Neural crest cell (in vitro differentiated cells): Measurements from ENCODE around the gene SLC39A6. TPM values are rescaled to one million over a fixed set of nuclear protein-coding genes. Genes with fewer than 3 reads are reported as not detected.
"Not testable (repeated sequence)": the region's sequence is repeated elsewhere in the genome, so short reads cannot be mapped to it uniquely, and the experiment has no call there.

ENCODE experiments used
- DNase-seq: peaks from one replicate; pipeline ENCODE4 v3.0.0; 2021; ENCODE audit warnings: low read depth, mixed read lengths, low spot score
- H3K27ac Mint-ChIP-seq: one replicate; pipeline ENCODE4 v1.8.0; 2021; ENCODE audit warnings: mild to moderate bottlenecking, mixed read lengths; ENCODE audit not compliant: unreplicated experiment
- H3K27me3 Mint-ChIP-seq: 2 replicates; pipeline ENCODE4 v1.8.0; 2021; ENCODE audit warnings: low read depth, mild to moderate bottlenecking, mixed read lengths
- H3K36me3 Mint-ChIP-seq: 2 replicates; pipeline ENCODE4 v1.8.0; 2021; ENCODE audit warnings: low read depth, mild to moderate bottlenecking, mixed read lengths
- H3K4me1 Mint-ChIP-seq: 2 replicates; pipeline ENCODE4 v1.8.0; 2021; ENCODE audit warnings: mixed read lengths
- H3K4me3 Mint-ChIP-seq: one replicate; pipeline ENCODE4 v1.8.0; 2021; ENCODE audit warnings: mild to moderate bottlenecking, mixed read lengths
- H3K9me3 Mint-ChIP-seq: 2 replicates; pipeline ENCODE4 v1.8.0; 2021; ENCODE audit warnings: mixed read lengths
- total RNA-seq: library from RNA; stranded (reverse); gene quantifications from 2 replicates; pipeline ENCODE4 v1.2.1, GENCODE V29; 2021
- TF ChIP-seq, protein P1 (sequence below): fragments of 200-600 bp; sonication (generic); conservative IDR thresholded peaks from 2 replicates; pipeline ENCODE4 v1.5.0; 2021; ENCODE audit warnings: antibody characterized with exemption, mild to moderate bottlenecking

SLC39A6 gene
- total RNA-seq, 1 donor from 2014 or later = 101 TPM

DNA sequence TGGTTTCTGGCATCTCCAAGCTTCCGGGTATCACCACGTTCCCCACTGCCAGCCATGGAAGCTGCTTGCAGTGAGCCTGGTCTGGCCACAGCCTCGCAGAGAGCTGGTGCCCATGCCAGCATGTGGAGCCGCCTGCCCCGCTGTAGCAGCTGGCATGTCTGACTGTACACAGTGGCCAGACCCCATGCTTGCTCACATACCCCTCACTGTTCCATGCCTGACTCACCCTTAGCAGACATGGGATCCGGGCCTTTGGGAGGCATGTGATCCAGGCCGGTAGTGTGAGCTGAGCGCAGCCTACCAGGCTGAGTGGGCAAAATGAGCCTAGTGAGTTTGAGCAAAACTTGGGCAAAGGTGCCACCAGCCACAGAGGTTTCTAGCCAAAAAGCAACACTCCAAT, 43.0 kb downstream of the SLC39A6 start:
- no peaks in the 10 kb centered on the region for H3K4me1 Mint-ChIP-seq
- TF ChIP-seq, protein P1, sequence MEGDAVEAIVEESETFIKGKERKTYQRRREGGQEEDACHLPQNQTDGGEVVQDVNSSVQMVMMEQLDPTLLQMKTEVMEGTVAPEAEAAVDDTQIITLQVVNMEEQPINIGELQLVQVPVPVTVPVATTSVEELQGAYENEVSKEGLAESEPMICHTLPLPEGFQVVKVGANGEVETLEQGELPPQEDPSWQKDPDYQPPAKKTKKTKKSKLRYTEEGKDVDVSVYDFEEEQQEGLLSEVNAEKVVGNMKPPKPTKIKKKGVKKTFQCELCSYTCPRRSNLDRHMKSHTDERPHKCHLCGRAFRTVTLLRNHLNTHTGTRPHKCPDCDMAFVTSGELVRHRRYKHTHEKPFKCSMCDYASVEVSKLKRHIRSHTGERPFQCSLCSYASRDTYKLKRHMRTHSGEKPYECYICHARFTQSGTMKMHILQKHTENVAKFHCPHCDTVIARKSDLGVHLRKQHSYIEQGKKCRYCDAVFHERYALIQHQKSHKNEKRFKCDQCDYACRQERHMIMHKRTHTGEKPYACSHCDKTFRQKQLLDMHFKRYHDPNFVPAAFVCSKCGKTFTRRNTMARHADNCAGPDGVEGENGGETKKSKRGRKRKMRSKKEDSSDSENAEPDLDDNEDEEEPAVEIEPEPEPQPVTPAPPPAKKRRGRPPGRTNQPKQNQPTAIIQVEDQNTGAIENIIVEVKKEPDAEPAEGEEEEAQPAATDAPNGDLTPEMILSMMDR = no peak
- DNase-seq = no peak
- H3K9me3 Mint-ChIP-seq = peaks cover 3% of the 10 kb centered on the region
- peaks cover 5% of the 10 kb centered on the region for H3K36me3 Mint-ChIP-seq
- no peak overlapping the region for H3K4me3 Mint-ChIP-seq
- no peak overlapping the region for H3K27ac Mint-ChIP-seq
- no peaks in the 10 kb centered on the region for H3K27me3 Mint-ChIP-seq

DNA sequence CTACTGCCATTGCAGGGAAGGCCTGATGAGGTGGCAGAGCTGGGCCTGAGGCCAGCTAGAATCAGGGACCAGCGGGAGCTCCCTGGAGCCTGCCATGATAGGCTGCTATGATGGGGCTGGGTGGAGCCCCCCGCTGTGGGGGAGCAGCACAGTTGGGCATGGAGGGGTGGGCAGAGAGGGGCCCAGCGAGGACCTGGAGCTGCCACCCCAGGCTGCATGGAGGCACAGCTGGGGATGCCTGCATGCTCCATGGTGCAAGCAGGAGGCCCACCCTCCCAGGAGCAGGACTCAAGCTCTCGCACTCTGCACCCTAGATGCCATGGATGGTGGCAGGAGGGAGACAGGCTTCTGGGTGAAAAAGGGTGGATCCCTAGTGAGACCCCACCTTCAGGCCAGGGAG, 43.9 kb downstream of the SLC39A6 start:
- peaks cover 7% of the 10 kb centered on the region for H3K9me3 Mint-ChIP-seq
- H3K36me3 Mint-ChIP-seq = peaks cover 8% of the 10 kb centered on the region
- TF ChIP-seq, protein P1 = no peak
- no peak for DNase-seq
- no peaks in the 10 kb centered on the region for H3K4me1 Mint-ChIP-seq
- H3K4me3 Mint-ChIP-seq = no peak overlapping the region
- no peak overlapping the region for H3K27ac Mint-ChIP-seq
- no peaks in the 10 kb centered on the region for H3K27me3 Mint-ChIP-seq

DNA sequence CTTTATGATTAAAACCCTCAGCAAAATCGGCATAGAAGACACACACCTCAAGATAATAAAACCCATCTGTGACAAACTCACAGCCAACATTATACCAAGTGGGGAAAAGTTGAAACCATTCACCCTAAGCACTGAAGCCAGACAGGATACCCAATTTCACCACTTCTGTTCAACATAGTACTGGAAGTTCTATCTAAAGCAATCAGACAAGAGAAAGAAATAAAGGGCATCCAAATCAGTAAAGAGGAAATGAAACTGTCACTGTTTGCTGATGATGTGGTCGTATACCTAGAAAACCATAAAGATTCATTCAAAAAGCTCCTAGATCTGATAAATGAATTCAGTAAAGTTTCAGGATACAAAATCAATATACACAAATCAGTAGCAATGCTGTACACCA, 45.4 kb downstream of the SLC39A6 start:
- TF ChIP-seq, protein P1 = no peak
- H3K27ac Mint-ChIP-seq = no peak overlapping the region
- H3K4me1 Mint-ChIP-seq = no peaks in the 10 kb centered on the region
- DNase-seq = no peak
- no peaks in the 10 kb centered on the region for H3K27me3 Mint-ChIP-seq
- H3K36me3 Mint-ChIP-seq = peaks cover 8% of the 10 kb centered on the region
- no peak overlapping the region for H3K4me3 Mint-ChIP-seq
- peaks cover 7% of the 10 kb centered on the region for H3K9me3 Mint-ChIP-seq

DNA sequence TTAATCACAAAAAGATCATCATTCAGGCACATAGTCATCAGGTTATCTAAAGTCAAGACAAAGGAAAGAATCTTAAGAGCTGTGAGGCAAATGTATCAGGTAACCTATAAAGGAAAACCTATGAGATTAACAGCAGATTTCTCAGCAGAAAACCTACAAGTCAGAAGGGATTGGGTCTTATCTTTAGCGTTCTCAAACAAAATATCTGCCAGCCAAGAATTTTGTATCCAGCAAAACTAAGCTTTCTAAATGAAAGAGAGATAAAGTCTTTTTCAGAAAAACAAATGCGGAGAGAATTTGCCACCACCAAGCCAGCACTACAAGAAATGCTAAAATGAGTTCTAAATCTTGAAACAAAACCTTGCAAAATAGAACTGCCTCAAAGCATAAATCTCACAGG, 48.0 kb downstream of the SLC39A6 start:
- H3K4me1 Mint-ChIP-seq, H3K27ac Mint-ChIP-seq, H3K36me3 Mint-ChIP-seq, H3K9me3 Mint-ChIP-seq, H3K27me3 Mint-ChIP-seq, H3K4me3 Mint-ChIP-seq, DNase-seq: not testable (repeated sequence)

DNA sequence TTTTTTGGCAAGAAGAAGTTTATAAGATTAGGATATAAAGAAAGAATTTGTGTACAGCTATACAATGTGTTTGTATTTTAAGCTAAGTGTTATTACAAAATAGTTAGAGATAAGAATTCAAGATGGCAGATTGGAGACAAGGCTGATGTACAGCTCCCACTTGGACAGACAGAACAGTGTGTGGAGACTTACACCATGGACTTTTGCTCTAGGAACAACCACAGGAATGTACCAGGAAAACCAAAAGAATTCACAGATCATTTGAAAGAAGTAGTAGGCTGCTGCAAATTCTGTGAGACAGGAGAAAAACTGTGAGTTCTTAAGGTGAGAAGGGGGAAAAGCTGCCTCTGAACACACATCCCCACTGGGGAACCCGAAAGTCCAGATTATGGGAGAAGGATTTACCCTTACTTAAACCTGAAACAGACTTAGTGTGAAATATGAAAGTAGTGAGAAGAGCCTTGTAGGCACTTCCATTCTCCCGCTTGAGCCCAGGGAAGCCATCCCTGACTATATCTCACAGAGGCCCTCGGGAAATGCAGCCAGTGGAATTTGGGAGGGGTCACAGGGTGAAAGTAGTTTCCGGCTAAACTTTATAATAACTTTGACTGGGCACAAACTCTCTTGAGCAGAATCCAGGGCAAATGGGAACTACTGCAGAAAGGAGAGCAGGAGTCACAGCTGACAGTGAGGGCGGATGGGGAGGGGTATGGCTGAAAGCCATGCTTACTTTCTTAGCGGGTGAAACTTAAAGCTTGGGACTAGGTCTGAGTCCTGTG, 50.2 kb downstream of the SLC39A6 start:
- no peak overlapping the region for H3K27ac Mint-ChIP-seq
- peaks cover 3% of the 10 kb centered on the region for H3K27me3 Mint-ChIP-seq
- peaks cover 7% of the 10 kb centered on the region for H3K9me3 Mint-ChIP-seq
- TF ChIP-seq, protein P1 = no peak
- no peak overlapping the region for H3K4me3 Mint-ChIP-seq
- DNase-seq = no peak
- H3K4me1 Mint-ChIP-seq = peaks cover 4% of the 10 kb centered on the region
- peaks cover 7% of the 10 kb centered on the region for H3K36me3 Mint-ChIP-seq

DNA sequence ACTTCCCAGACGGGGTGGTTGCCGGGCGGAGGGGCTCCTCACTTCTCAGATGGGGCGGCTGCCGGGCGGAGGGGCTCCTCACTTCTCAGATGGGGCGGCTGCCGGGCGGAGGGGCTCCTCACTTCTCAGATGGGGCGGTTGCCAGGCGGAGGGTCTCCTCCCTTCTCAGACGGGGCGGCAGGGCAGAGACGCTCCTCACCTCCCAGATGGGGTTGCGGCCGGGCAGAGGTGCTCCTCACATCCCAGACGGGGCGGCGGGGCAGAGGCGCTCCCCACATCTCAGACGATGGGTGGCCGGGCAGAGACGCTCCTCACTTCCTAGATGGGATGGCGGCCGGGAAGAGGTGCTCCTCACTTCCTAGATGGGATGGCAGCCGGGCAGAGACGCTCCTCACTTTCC, 51.4 kb downstream of the SLC39A6 start:
- not testable (repeated sequence) for H3K4me3 Mint-ChIP-seq, H3K27me3 Mint-ChIP-seq, DNase-seq, H3K4me1 Mint-ChIP-seq, H3K9me3 Mint-ChIP-seq, H3K36me3 Mint-ChIP-seq, H3K27ac Mint-ChIP-seq
